Sigmoid colon (tissue), 4 donors: Measurements from ENCODE around the gene DDX1.

Source experiments
- CTCF ChIP-seq, 4 experiments: fragments of 450-650 bp in 3 of 4; fragments of 200-600 bp in 1 of 4; IDR thresholded peaks; one replicate each; pipeline ENCODE4 v1.5.1; 2016 to 2019; ENCODE audit warnings: antibody characterized with exemption in 4 of 4, mild to moderate bottlenecking in 3 of 4, moderate library complexity in 2 of 4
- EP300 ChIP-seq, 4 donors: sonication (generic); formaldehyde crosslinking; IDR thresholded peaks; one replicate each; pipeline ENCODE4 v1.6.1; 2017; ENCODE audit warnings: antibody characterized with exemption in 4 of 4
- POLR2AphosphoS5 ChIP-seq, 4 donors: sonication (generic); formaldehyde crosslinking; IDR thresholded peaks; one replicate each; pipeline ENCODE4 v1.6.1; 2017; ENCODE audit warnings: antibody characterized with exemption in 4 of 4

GRCh38 chr2:15616429-15616828 lies 24.8 kb downstream of the DDX1 start:
- TF ChIP-seq CTCF (IDR thresholded peaks at IDR 0.05) = no peak
- no peak for TF ChIP-seq EP300 (IDR thresholded peaks at IDR 0.05)
- no peak for TF ChIP-seq POLR2AphosphoS5 (IDR thresholded peaks at IDR 0.05)
